CD4-positive, alpha-beta memory T cell (primary cell): ENCODE measurements around the gene ERBB4. TPM values are rescaled to one million over a fixed set of nuclear protein-coding genes. Genes with fewer than 3 reads are reported as not detected.
"Not testable (repeated sequence)": the region's sequence is repeated elsewhere in the genome, so short reads cannot be mapped to it uniquely, and the experiment has no call there.

Source experiments
- CTCF ChIA-PET: fragments of 350-600 bp; sonication (Branson Sonifier 250); formaldehyde crosslinking; loops from one replicate; lab custom pipeline; 2021; ENCODE audit warnings: inconsistent platforms; ENCODE audit not compliant: partially characterized antibody; lab: Charles Lee
- POLR2A ChIA-PET: fragments of 350-600 bp; sonication (Branson Sonifier 250); formaldehyde crosslinking; loops from one replicate; lab custom pipeline; 2021; ENCODE audit not compliant: partially characterized antibody; lab: Charles Lee
- DNase-seq, 5 donors: peaks; one replicate each; pipeline versions ENCODE4 v3.0.0 to v3.0.0-alpha.2; 2020 to 2022; ENCODE audit warnings: mixed read lengths in 1 of 5
- H3K27ac ChIP-seq: one replicate; pipeline ENCODE4 v1.7.0; 2013; ENCODE audit warnings: low read depth, low read length
- H3K27me3 ChIP-seq: 2 replicates; pipeline ENCODE4 v1.7.0; 2013; ENCODE audit warnings: mild to moderate bottlenecking, low read length, moderate library complexity; ENCODE audit not compliant: insufficient read depth
- H3K36me3 ChIP-seq: 2 replicates; pipeline ENCODE4 v1.7.0; 2013; ENCODE audit warnings: mild to moderate bottlenecking, low read length, moderate library complexity; ENCODE audit not compliant: insufficient read depth
- H3K4me1 ChIP-seq: 2 replicates; pipeline ENCODE4 v1.7.0; 2013; ENCODE audit warnings: mild to moderate bottlenecking, low read length, moderate library complexity; ENCODE audit not compliant: insufficient read depth
- H3K4me3 ChIP-seq, 2 donors: one replicate each; pipeline ENCODE4 v1.7.0; 2013; ENCODE audit warnings: low read length in 2 of 2, mild to moderate bottlenecking in 1 of 2
- H3K9me3 ChIP-seq, 2 donors: one replicate each; pipeline ENCODE4 v1.7.0; 2013; ENCODE audit warnings: low read length in 2 of 2, control low read depth in 1 of 2; ENCODE audit not compliant: control insufficient read depth in 1 of 2
- H3K27ac Mint-ChIP-seq, 7 donors: one replicate each; pipeline ENCODE4 v1.8.0; 2020 to 2021; ENCODE audit warnings: mixed read lengths in 7 of 7, mild to moderate bottlenecking in 6 of 7, inconsistent platforms in 3 of 7, moderate library complexity in 3 of 7
- H3K27me3 Mint-ChIP-seq, 2 donors: one replicate each; pipeline ENCODE4 v1.8.0; 2020 to 2021; ENCODE audit warnings: mixed read lengths in 2 of 2
- H3K36me3 Mint-ChIP-seq, 2 donors: one replicate each; pipeline ENCODE4 v1.8.0; 2020 to 2021; ENCODE audit warnings: mixed read lengths in 2 of 2, inconsistent platforms in 1 of 2, mild to moderate bottlenecking in 1 of 2
- H3K4me1 Mint-ChIP-seq, 4 donors: one replicate each; pipeline ENCODE4 v1.8.0; 2020 to 2021; ENCODE audit warnings: mixed read lengths in 4 of 4, mild to moderate bottlenecking in 1 of 4
- H3K4me3 Mint-ChIP-seq, 8 donors: one replicate each; pipeline ENCODE4 v1.8.0; 2020 to 2021; ENCODE audit warnings: mixed read lengths in 8 of 8, mild to moderate bottlenecking in 7 of 8, moderate library complexity in 6 of 8, inconsistent platforms in 3 of 8
- H3K9me3 Mint-ChIP-seq, 8 donors: one replicate each; pipeline ENCODE4 v1.8.0; 2020 to 2021; ENCODE audit warnings: mixed read lengths in 8 of 8, mild to moderate bottlenecking in 5 of 8, inconsistent platforms in 3 of 8, moderate library complexity in 1 of 8
- intact Hi-C: fragments of 100-400 bp; cut with micrococcal nuclease; formaldehyde crosslinking; loops from one replicate; pipeline ENCODE4 v1.15.1; 2023
- polyA plus RNA-seq, 2 donors: library from polyadenylated mRNA; unstranded; fragments of 300-500 nt; fragmentation: Illumina TruSeq; gene quantifications; one replicate each; pipeline ENCODE4 v1.2.3, GENCODE V29; 2021
- total RNA-seq, 2 experiments: library from RNA; stranded (reverse); gene quantifications; one replicate each; pipeline ENCODE4 v1.2.3, GENCODE V29; 2021

The ERBB4 gene
- total and polyA plus RNA-seq, 4 experiments from 2014 or later = not detected

DNA sequence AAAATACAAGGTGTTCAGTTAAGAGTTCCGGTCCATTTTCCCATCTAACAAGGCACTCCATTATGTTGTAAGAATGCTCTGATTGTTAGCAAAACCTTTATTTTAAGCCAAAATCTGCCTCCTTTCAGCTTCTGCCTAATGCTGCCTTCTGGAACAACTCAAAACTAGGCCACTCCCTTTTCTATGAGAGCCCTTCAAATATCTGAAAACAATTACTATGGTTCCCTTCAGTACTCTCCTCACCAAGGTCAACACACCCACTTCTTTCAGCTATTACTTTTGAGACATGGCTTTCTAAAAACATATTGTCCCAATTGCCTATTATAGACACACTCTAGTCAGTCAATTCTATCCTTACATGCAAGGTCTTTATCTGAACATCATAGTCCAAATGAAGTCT is 429.4 kb downstream of the ERBB4 start:
- ChIA-PET POLR2A (no interaction called here), CTCF (no interaction called here)
- Histone ChIP-seq H3K36me3 (no peaks in the 10 kb centered on the region), H3K4me3 (no peak overlapping the region), H3K27me3 (no peaks in the 10 kb centered on the region), H3K4me1 (no peaks in the 10 kb centered on the region), H3K9me3 (no peaks in the 10 kb centered on the region), H3K27ac (no peak overlapping the region)
- no peaks in the 10 kb centered on the region for H3K36me3 Mint-ChIP-seq
- H3K4me1 Mint-ChIP-seq = no peaks in the 10 kb centered on the region
- DNase-seq = no peak
- H3K9me3 Mint-ChIP-seq = peaks cover 0 to 13% (median 9%) of the 10 kb centered on the region in 8 donors
- no peak overlapping the region for H3K27ac Mint-ChIP-seq
- H3K4me3 Mint-ChIP-seq = no peak overlapping the region
- no peaks in the 10 kb centered on the region for H3K27me3 Mint-ChIP-seq
- intact Hi-C loops = no loop called here

DNA sequence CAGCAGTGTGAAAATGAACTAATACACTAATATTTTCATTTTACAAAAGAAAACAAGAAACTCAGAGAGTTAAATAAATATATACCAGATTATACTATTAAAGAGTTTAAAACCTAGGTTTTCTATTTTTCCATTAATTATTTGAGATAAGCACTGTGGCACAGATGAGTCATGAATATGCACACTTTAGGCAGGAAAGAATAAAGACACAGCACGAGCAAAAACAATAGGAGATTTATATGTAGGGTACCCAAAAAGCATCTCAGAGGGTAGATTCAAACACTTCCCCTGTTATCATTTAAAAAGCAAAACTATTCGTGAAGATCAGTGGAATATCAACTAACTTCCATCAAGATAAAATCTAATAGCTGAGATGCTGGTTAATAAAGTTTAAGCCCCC is 430.6 kb downstream of the ERBB4 start:
- ChIA-PET POLR2A (no interaction called here), CTCF (no interaction called here)
- no peak overlapping the region for H3K4me3 Mint-ChIP-seq
- no peaks in the 10 kb centered on the region for H3K36me3 ChIP-seq
- no peaks in the 10 kb centered on the region for H3K36me3 Mint-ChIP-seq
- H3K4me3 ChIP-seq = no peak overlapping the region
- peaks cover 0 to 13% (median 9%) of the 10 kb centered on the region in 8 donors for H3K9me3 Mint-ChIP-seq
- intact Hi-C loops = no loop called here
- no peaks in the 10 kb centered on the region for H3K9me3 ChIP-seq
- DNase-seq = no peak
- H3K27ac ChIP-seq = no peak overlapping the region
- H3K27me3 ChIP-seq = no peaks in the 10 kb centered on the region
- H3K4me1 Mint-ChIP-seq = no peaks in the 10 kb centered on the region
- no peaks in the 10 kb centered on the region for H3K27me3 Mint-ChIP-seq
- H3K27ac Mint-ChIP-seq = no peak overlapping the region
- no peaks in the 10 kb centered on the region for H3K4me1 ChIP-seq

DNA sequence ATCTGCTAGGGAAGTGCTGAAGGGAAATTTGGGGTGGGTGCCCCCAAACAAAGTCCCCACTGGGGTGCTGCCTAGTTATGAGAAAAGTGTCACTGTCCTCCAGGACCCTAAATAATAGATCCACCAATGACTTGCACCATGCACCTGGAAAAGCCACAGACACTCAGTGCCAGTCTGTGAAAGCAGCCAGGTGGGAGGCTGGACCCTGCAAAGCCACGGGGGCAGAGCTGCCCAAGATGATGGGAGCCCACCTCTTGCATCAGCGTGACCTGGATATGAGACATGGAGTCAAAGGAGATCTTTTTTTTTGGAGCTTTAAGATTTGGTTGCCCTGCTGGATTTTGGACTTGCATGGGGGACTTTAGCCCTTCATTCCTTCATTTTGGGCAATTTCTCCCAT is 431.6 kb downstream of the ERBB4 start:
- H3K27ac Mint-ChIP-seq = no peak overlapping the region
- no peaks in the 10 kb centered on the region for H3K4me1 Mint-ChIP-seq
- CTCF ChIA-PET = no interaction called here
- Histone ChIP-seq H3K36me3 (no peaks in the 10 kb centered on the region), H3K4me3 (no peak overlapping the region), H3K27me3 (no peaks in the 10 kb centered on the region), H3K27ac (no peak overlapping the region), H3K4me1 (no peaks in the 10 kb centered on the region), H3K9me3 (no peaks in the 10 kb centered on the region)
- no peaks in the 10 kb centered on the region for H3K27me3 Mint-ChIP-seq
- intact Hi-C loops = no loop called here
- POLR2A ChIA-PET = no interaction called here
- no peaks in the 10 kb centered on the region for H3K36me3 Mint-ChIP-seq
- no peak overlapping the region for H3K4me3 Mint-ChIP-seq
- peaks cover 0 to 13% (median 8%) of the 10 kb centered on the region in 8 donors for H3K9me3 Mint-ChIP-seq
- no peak for DNase-seq

DNA sequence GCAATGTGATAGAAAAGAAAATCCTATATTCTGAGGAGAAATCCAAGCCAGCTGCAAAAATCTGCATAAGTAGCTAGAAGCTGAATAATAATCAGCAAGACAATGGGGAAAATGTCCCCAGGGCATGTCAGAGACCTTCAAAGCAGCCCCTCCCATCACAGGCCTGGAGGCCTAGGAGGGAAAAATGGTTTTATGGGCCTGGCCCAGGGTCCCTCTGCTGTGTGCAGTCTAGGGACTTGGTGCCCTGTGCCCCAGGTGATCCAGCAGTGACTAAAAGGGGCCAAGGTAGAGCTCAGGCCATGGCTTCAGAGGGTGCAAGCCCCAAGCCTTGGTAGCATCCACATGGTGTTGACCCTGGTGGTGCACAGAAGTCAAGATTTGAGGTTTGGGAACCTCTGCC is 432.1 kb downstream of the ERBB4 start:
- H3K4me3 Mint-ChIP-seq, H3K4me1 Mint-ChIP-seq, intact Hi-C loops, POLR2A ChIA-PET, DNase-seq, H3K4me1 ChIP-seq, H3K27me3 ChIP-seq, H3K36me3 Mint-ChIP-seq, H3K27ac Mint-ChIP-seq, H3K4me3 ChIP-seq, H3K36me3 ChIP-seq, H3K9me3 ChIP-seq, H3K27ac ChIP-seq, CTCF ChIA-PET, H3K27me3 Mint-ChIP-seq: not testable (repeated sequence)
- H3K9me3 Mint-ChIP-seq = peaks cover 0 to 13% (median 8%) of the 10 kb centered on the region in 8 donors

DNA sequence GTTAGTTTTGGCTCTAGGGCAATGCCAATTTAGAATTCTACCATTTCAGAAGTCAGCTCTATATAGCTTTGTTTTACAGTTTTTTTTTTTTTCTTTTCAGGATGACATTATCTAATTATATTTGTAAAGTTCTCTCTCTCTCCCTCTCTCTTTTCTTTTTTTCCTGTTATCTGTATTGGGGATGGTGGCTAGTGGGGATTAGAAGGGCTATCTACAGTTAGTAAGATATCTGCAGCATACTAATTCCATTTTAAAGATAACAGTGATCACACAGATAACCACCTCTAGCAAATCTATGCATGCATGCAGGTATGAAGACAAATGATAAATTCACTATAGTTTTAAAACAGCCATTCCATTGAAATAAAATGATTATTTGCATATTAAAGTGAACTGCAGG is 438.9 kb downstream of the ERBB4 start:
- no peaks in the 10 kb centered on the region for H3K4me1 Mint-ChIP-seq
- Histone ChIP-seq H3K4me1 (no peaks in the 10 kb centered on the region), H3K27ac (no peak overlapping the region), H3K27me3 (no peaks in the 10 kb centered on the region), H3K36me3 (no peaks in the 10 kb centered on the region), H3K9me3 (no peaks in the 10 kb centered on the region), H3K4me3 (no peak overlapping the region)
- ChIA-PET POLR2A (no interaction called here), CTCF (no interaction called here)
- intact Hi-C loops = no loop called here
- H3K9me3 Mint-ChIP-seq = peaks cover 0 to 7% (median 1%) of the 10 kb centered on the region in 8 donors
- DNase-seq = no peak
- H3K4me3 Mint-ChIP-seq = no peak overlapping the region
- H3K27ac Mint-ChIP-seq = no peak overlapping the region
- no peaks in the 10 kb centered on the region for H3K27me3 Mint-ChIP-seq
- no peaks in the 10 kb centered on the region for H3K36me3 Mint-ChIP-seq

DNA sequence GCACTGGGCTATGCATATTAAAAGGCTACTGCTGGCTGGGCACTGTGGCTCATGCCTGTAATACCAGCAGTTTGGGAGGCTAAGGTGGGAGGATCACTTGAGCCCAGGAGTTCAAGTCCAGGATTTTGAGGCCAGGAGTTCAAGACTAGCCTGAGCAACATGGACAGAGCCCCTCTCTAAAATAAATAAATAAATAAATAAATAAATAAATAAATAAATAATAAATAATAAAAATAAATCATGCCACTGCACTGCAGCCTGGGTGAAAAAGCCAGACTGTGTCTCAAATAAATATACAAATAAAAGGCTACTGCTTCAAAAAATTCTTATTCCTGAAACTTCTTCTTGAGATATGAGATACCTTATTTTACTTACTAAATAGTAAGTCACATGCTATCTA is 439.6 kb downstream of the ERBB4 start:
- Mint-ChIP-seq H3K27me3 (no peaks in the 10 kb centered on the region), H3K4me1 (no peaks in the 10 kb centered on the region)
- intact Hi-C loops = no loop called here

DNA sequence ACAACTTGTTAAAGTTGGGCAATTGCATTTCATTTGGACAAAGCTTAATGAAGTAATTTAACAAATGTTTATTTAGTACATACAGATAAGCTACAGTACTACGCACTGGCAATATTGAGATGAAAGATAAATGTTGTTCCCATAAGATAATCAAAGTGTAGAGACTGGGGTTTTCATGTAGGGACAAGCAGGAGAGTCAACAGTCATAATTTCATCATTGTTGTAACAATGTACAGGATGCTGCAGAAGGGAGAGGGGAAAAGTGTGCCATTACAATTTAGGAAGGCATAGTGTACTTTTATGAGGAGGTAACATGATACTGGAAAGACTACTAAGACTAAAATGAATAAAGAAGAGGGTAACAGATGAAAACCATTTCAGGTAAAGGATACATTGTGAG is 441.6 kb downstream of the ERBB4 start:
- Histone ChIP-seq H3K27ac (no peak overlapping the region), H3K27me3 (no peaks in the 10 kb centered on the region), H3K4me3 (no peak overlapping the region), H3K9me3 (no peaks in the 10 kb centered on the region), H3K36me3 (no peaks in the 10 kb centered on the region), H3K4me1 (no peaks in the 10 kb centered on the region)
- Mint-ChIP-seq H3K4me1 (no peaks in the 10 kb centered on the region), H3K4me3 (peak overlapping the region in 1 of 8 donors; percentile 46), H3K27ac (no peak overlapping the region), H3K36me3 (no peaks in the 10 kb centered on the region), H3K9me3 (peaks cover 0 to 9% (median 1%) of the 10 kb centered on the region in 8 donors), H3K27me3 (no peaks in the 10 kb centered on the region)
- CTCF ChIA-PET = no interaction called here
- intact Hi-C loops = no loop called here
- POLR2A ChIA-PET = no interaction called here
- DNase-seq = no peak

More for the DNA sequence above, 439.6 kb downstream of the ERBB4 start:
- H3K4me1 ChIP-seq = no peaks in the 10 kb centered on the region
- H3K27ac ChIP-seq = no peak overlapping the region
- no peak for DNase-seq
- H3K36me3 ChIP-seq = no peaks in the 10 kb centered on the region
- ChIA-PET POLR2A (no interaction called here), CTCF (no interaction called here)
- H3K27ac Mint-ChIP-seq = no peak overlapping the region
- H3K9me3 ChIP-seq = no peaks in the 10 kb centered on the region
- no peak overlapping the region for H3K4me3 ChIP-seq
- H3K27me3 ChIP-seq = no peaks in the 10 kb centered on the region
- H3K36me3 Mint-ChIP-seq = no peaks in the 10 kb centered on the region
- H3K4me3 Mint-ChIP-seq = no peak overlapping the region
- H3K9me3 Mint-ChIP-seq = peaks cover 0 to 8% (median 1%) of the 10 kb centered on the region in 8 donors

DNA sequence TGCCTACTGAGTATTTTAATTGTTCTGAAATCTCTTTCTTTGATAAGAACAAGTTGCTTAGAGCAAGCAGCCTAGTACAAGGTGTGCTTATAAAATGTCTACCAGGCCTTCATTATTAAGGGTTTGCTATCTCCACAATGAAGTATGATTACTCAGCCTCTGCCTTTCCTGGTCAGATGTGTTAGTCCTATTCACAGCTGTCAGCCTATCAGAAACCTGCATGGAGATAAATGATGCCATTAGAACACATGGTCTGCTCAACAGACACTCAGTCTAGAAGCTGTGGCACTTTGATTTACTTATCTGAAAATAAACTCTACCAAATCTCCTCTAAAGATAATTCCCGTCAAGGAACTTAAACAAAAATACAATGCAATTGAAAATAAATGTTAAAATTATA is 448.7 kb downstream of the ERBB4 start:
- no peaks in the 10 kb centered on the region for H3K27me3 Mint-ChIP-seq
- CTCF ChIA-PET = no interaction called here
- H3K4me1 Mint-ChIP-seq = no peaks in the 10 kb centered on the region
- H3K27ac Mint-ChIP-seq = no peak overlapping the region
- H3K36me3 Mint-ChIP-seq = no peaks in the 10 kb centered on the region
- DNase-seq = no peak
- H3K4me1 ChIP-seq = no peaks in the 10 kb centered on the region
- no peak overlapping the region for H3K4me3 Mint-ChIP-seq
- no peak overlapping the region for H3K4me3 ChIP-seq
- H3K27me3 ChIP-seq = no peaks in the 10 kb centered on the region
- H3K27ac ChIP-seq = no peak overlapping the region
- no peaks in the 10 kb centered on the region for H3K36me3 ChIP-seq
- intact Hi-C loops = no loop called here
- peaks cover 0 to 7% (median under 1%) of the 10 kb centered on the region in 8 donors for H3K9me3 Mint-ChIP-seq
- POLR2A ChIA-PET = no interaction called here
- no peaks in the 10 kb centered on the region for H3K9me3 ChIP-seq
